ENCODE results near the gene TRH. TPM values are rescaled to one million over a fixed set of nuclear protein-coding genes. Genes with fewer than 3 reads are reported as not detected.

Gene TRH
- total RNA-seq, 1 donor from 2014 or later, result 5.3 TPM

- Mint-ChIP-seq H3K27me3 (peaks cover 14% of the 10 kb centered on the region), H3K9me3 (peaks cover 5% of the 10 kb centered on the region)
Observed at GRCh38 chr3:129943020-129943419, 31.5 kb upstream of the TRH start.

GRCh38 chr3:129944709-129945108, 29.8 kb upstream of the TRH start:
- no peak for DNase-seq (ENCODE audit: extremely low spot score, unreplicated experiment)
- no peak for TF ChIP-seq CTCF (conservative IDR thresholded peaks at IDR 0.05)
- Mint-ChIP-seq H3K4me3 (no peak overlapping the region), H3K4me1 (ENCODE audit: unreplicated experiment) (peaks cover 5% of the 10 kb centered on the region), H3K27me3 (peaks cover 18% of the 10 kb centered on the region), H3K9me3 (peaks cover 5% of the 10 kb centered on the region), H3K27ac (no peak overlapping the region), H3K36me3 (peaks cover 4% of the 10 kb centered on the region)

More at GRCh38 chr3:129943020-129943419, 31.5 kb upstream of the TRH start:
- Mint-ChIP-seq H3K4me1 (ENCODE audit: unreplicated experiment) (peaks cover 5% of the 10 kb centered on the region), H3K27ac (no peak overlapping the region), H3K36me3 (peaks cover 4% of the 10 kb centered on the region), H3K4me3 (no peak overlapping the region)
- DNase-seq (ENCODE audit: extremely low spot score, unreplicated experiment), result no peak
- TF ChIP-seq CTCF (conservative IDR thresholded peaks at IDR 0.05), result no peak

- H3K9me3 Mint-ChIP-seq, result peaks cover 5% of the 10 kb centered on the region
- no peak overlapping the region for H3K27ac Mint-ChIP-seq
- no peak for TF ChIP-seq CTCF (conservative IDR thresholded peaks at IDR 0.05)
- H3K27me3 Mint-ChIP-seq, result peaks cover 14% of the 10 kb centered on the region
- no peak for DNase-seq (ENCODE audit: extremely low spot score, unreplicated experiment)
- peaks cover 4% of the 10 kb centered on the region for H3K36me3 Mint-ChIP-seq
- H3K4me3 Mint-ChIP-seq, result no peak overlapping the region
- peaks cover under 1% of the 10 kb centered on the region for H3K4me1 Mint-ChIP-seq (ENCODE audit: unreplicated experiment)
Observed at GRCh38 chr3:129947538-129948240, 26.8 kb upstream of the TRH start.

GRCh38 chr3:129950318-129951046, 24.0 kb upstream of the TRH start:
- H3K4me1 Mint-ChIP-seq (ENCODE audit: unreplicated experiment), result peaks cover 16% of the 10 kb centered on the region
- H3K4me3 Mint-ChIP-seq, result no peak overlapping the region
- no peak for TF ChIP-seq CTCF (conservative IDR thresholded peaks at IDR 0.05)
- no peaks in the 10 kb centered on the region for H3K36me3 Mint-ChIP-seq
- no peaks in the 10 kb centered on the region for H3K9me3 Mint-ChIP-seq
- DNase-seq (ENCODE audit: extremely low spot score, unreplicated experiment), result no peak
- no peak overlapping the region for H3K27ac Mint-ChIP-seq
- H3K27me3 Mint-ChIP-seq, result peaks cover 13% of the 10 kb centered on the region

- Mint-ChIP-seq H3K9me3 (no peaks in the 10 kb centered on the region), H3K27ac (no peak overlapping the region), H3K4me1 (ENCODE audit: unreplicated experiment) (peaks cover 16% of the 10 kb centered on the region), H3K4me3 (no peak overlapping the region), H3K27me3 (peaks cover 17% of the 10 kb centered on the region), H3K36me3 (no peaks in the 10 kb centered on the region)
- TF ChIP-seq CTCF (conservative IDR thresholded peaks at IDR 0.05), result no peak
- no peak for DNase-seq (ENCODE audit: extremely low spot score, unreplicated experiment)
Observed at GRCh38 chr3:129952556-129953355, 21.8 kb upstream of the TRH start.

Measured in type B pancreatic cell (in vitro differentiated cells).